RCC 7860 (cell line): ENCODE measurements around the gene UNC5C.

Experiments
- DNase-seq: peaks from one replicate; pipeline ENCODE4 v3.0.0-alpha.2; 2015; ENCODE audit warnings: low spot score
- FAIRE-seq: peaks from 2 replicates; lab custom pipeline; 2012; peaks lifted over from hg19 to GRCh38; lab: Jason Lieb, UNC

Gene UNC5C

DNA sequence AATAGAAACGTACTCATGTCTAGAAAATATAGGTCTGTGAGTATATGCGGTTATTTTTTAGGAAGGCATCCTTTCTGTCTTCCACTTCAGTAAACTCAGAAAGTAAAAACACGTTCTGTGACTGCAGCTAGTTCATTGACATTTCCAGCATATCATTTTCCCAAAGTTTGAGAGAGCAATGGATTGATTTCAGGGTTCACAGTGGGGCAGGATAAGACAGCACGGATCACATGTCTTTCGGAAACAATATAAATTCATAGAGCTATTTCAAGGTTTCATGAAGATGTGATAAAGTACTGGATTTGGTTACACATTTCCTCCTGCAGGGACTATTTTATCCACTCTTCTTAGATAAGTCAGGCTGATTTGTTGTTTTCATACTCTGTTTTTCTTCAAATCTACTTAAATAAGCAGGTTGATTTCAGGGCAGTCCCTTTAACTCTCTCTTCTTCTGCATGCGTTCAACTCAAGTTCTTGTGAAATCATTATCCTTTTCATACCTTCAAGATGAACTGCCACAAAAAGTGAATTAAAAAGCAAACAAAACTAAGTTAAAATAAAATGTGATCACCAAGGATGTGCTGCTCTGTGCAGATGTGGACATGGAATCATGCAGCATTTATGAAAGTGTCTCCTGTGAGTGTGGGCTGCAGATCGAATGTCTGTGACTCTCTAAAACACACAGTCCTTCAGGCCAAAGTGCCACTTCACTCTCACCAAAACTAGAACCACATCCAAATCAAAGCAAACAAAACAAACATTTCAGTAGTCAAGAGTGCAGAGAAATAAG, 187.7 kb downstream of the UNC5C start:
- DNase-seq (no peak), FAIRE-seq (no peak)

DNA sequence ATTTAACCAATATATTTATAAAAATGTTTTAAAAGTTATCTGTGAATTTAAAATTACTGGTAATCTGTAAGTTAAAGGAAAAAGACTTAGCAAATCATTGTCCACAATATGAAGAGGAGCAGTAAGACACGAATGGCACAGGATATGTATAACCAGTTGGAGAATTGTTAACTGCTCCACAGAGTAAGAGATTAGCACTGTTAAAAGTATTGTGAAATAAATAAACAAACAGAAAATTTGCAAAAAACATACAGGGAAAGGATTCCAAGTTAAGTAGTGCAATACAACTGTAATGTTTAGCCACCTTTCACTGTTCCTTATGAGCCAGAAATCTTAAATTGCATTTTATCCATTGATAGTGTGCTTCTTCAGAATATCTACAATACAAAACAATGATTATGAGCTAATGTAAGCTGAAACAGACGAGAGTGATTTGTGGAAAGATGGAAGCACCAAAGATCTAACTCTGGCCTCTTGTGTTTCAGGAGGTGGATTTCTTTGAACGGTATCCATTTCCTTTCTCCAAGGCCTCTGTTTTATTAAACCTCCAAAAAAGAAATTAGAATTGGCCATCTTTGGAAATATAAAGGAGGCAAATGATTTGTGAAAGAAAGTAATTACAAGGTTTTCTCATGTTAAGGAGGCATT, 188.4 kb downstream of the UNC5C start:
- FAIRE-seq (no peak), DNase-seq (no peak)

DNA sequence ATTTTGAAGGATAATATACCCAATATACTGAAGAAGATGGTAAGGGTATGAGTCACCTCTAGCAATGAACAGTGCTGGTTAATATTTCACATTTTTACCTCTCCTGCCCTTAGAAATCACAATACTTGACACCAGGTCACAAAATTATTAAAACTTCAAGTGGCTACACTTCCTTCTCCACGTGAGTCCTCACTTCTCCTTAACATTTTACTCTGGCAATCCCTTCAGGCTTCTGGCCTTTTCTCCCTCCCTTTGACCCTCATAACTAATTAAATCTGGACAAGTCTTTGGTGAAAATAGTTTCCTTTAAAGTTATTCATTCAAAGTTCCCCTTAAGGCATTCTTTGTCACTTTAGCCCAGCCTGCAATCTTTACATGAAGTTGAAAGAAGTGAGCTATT, 190.4 kb downstream of the UNC5C start:
- peak; percentile 90 for FAIRE-seq
- DNase-seq: peak; percentile 28

DNA sequence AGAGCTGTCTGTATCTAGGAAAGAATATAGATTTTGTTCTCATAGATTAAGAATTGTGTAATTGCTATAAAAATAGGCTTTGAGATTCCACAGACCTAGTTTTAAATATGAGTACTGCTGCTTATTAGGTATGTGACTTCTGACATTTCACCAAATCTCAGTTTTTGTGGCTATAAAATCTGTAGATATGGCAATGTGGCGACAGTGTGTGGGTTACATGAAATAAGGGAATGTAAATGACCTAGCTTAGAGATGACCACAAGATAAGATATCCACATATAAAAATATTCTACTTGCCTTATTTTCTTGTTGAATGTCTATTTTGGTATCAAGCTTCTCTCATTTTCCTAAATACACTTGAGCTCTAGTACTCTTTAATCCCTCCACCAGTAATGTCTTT, 193.8 kb downstream of the UNC5C start:
- no peak for DNase-seq
- no peak for FAIRE-seq

DNA sequence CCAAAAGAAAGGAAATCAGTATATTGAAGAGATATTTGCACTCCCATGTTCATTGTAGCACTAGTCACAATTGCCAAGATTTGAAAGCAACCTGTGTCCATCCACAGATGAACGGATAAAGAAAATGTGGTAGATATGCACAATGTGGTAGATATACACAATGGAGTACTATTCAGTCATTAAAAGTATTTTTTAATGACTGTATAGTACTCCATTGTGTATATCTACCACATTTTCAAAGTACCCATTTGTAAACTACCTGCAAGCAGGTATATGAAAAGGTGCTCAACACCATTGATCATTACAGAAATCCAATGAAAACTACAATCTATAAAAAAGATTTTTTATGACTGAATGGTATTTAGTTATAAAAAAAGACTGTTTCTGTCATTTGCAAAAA, 200.4 kb downstream of the UNC5C start:
- FAIRE-seq (no peak), DNase-seq (no peak)

DNA sequence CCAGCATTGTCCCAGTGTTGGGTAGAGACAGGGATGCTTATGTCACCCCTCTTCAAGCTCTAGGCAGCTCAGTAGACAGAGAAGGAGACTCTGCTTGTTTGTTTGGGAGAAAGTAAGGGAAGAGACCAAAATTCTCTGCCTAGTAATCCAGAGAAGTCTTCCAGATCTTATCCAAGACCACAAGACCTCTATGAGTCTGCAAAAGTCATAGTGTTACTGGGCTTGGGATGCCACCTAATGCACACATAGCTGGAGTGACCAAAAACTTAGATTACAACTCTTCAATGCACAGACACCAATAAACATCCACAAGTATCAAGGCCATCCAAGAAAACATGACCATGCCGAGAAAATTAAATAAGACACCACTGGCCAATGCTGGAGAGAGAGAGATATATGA, 205.5 kb downstream of the UNC5C start:
- FAIRE-seq (no peak), DNase-seq (no peak)

DNA sequence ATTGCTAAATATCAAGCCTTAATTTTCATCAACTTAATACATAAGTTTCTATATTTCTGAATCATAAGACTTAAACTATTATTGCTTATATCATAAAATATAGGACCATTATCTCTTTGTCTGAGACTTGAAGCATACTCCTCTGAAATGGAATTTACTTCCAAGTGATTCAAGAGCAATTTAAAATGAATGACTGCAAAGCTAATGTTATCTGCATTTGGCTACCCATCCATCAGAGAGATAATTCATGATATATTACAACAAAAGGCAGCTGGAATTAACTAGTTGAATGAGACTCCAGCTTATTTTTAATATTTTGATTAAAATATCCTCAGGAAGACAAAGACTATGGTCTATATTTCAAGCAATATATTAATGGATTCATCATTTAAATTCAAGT, 208.6 kb downstream of the UNC5C start:
- no peak for FAIRE-seq
- no peak for DNase-seq

DNA sequence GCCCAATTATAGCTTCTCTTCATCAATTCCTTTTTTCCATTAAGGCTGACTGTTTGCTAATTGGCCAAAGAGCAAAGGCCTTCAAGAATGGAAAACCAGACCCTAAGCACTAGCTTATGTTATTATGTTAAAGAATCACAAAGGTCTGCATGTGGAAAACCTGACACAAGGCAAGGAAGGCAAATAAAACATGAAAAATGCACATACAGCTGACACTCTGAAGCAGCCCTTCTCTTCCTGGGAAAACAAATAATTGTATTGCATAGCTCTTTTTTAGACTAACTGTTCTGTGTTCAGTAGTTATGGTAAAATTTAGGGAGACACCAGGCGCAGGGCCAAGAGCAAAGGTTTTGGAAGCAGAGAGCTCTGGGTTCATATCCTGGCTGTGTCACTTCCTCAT, 223.1 kb downstream of the UNC5C start:
- FAIRE-seq: no peak
- DNase-seq: no peak

DNA sequence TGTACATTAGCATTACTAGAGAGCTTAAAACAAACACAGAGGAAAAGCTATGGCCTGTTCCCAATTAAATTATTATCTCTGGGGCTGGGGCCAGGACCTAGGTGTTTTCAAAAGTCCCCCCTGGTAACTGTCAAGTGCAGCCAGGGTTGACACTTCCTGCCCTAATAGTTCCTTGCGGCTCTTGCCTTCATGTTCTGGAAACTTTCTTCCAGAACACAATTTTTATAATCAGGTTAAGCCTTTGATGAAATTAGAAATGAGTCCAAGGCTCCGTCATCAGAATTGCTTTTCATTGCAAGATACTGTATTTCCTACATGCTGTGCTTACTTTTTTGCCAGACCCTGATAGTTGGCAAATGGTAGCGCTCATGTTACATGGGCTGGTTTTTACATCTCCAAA, 229.6 kb downstream of the UNC5C start:
- FAIRE-seq (no peak), DNase-seq (no peak)

DNA sequence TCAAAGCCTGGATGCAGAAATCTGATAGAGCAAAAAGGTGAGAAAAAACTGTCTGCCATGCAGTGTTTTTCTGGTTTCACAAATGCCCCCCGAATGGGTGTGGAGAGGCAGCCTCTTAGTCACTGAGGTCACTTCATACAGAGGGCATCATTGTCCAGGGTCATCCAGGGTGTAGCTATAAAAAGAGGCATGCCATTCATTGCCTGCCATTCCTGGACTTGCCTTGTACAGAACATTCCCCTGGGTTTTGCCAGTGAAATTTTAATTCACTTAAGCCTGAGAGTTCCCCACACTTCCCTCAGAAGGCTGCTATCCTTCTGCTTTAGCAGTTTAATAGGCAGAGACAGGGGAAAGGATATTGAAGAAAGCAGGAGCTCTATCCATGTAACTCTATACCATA, 230.3 kb downstream of the UNC5C start:
- FAIRE-seq: no peak
- DNase-seq: no peak

DNA sequence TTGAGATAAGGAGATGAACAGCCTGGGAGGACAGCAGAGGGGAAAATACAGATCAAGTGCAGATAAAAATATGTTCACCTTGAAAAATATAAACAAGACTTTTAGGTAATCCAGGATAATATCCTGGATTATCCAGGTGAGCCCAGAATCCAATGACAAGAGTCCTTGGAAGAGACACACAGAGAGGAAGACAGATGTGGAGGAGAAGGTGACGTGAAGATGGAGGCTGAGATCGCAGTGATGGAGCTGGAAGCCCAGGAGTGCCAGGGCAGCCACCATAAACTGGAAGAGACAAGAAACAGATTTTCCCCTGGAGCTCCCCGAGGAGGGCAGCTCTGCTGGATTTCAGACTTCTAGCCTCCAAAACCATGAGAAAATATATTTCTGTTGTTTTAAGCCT, 230.7 kb downstream of the UNC5C start:
- no peak for FAIRE-seq
- DNase-seq: no peak

DNA sequence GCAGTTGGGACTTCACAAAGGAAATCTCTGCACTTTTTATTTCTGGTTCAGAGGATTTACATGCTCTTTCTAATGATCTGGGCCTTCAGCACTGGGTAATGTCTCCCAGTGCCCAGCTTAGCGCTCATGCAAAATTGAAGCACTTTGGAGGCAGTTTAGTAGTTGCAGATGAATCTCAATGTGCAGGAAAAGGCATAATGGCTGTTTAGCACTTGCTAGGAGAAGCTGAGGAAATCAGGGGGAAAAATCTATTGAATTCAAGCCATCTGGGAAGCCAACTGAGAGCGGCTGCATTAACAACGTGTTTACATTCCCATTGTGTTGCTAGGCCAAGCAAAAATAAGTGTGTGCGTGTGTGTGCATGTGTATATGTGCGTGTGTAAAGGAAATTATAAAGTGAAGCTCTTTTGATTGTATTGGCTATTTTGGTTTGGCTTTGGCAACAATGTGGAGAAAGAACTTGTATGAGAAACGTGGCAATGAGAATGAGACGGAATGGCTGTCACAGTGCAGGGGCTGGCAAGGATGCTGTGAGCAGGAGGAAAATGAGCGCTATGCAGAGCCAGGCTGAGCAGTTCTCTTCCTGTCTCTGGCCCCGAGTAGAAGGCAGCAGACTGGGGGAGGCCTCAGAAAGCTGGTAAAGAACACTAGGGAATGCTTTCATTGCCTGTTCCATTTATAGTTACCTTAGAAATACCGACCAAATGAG, 231.5 kb downstream of the UNC5C start:
- DNase-seq: no peak
- no peak for FAIRE-seq

DNA sequence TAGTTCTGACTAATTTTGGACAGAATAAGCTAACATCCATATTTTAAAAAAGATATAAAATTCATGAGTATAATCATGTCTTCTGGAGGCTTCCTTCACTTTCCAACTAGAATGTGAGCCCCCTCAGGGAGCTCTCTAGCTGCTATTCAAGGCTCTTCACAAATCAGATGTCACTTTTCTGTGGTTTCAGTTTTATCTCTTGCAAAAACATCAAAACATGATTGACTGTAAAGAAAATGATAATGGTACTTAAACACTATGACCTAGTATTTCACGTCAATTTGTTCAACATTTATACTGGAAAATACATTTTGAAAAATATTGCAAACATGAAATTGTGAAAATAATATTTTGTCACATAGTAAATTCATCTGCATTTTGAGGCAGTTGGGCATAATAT, 234.2 kb downstream of the UNC5C start:
- DNase-seq (no peak), FAIRE-seq (no peak)

DNA sequence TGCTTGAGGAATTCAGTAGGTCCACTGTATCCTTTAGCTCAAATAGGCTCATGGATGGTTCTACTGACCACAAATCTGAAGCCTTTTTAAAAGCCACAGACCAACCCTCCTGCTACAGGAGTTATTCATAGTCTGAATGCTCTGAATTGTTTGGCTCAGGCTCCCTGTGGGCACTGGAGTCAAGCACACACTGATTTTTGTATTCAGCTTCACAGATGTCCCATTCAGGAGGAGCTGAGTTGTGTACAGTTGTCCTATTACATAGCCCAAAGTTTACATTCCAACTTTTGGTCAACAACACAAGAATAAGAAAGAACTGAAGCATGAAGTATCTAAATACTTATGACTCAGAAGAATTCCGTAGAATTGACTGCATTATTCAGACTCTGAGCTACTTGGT, 243.9 kb downstream of the UNC5C start:
- FAIRE-seq (no peak), DNase-seq (peak; percentile 17)

DNA sequence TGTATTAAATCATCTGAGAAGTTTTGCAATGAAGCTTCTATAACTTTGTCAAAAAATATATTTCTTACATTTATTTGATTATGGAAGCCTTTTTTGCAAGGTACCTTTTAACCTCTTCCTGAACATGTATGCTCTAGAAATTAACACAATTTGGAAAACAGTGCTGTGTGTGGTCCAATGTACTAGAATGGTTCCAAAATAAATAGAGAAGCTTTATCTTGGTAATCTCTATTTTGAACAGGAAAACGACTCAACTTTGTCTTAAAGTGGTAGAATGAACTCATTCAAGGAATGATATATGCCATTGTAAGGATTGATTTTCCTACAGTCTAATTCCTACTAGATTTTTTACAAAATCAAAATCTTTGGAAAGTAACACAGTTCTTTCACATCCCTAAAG, 248.5 kb downstream of the UNC5C start:
- no peak for DNase-seq
- no peak for FAIRE-seq

DNA sequence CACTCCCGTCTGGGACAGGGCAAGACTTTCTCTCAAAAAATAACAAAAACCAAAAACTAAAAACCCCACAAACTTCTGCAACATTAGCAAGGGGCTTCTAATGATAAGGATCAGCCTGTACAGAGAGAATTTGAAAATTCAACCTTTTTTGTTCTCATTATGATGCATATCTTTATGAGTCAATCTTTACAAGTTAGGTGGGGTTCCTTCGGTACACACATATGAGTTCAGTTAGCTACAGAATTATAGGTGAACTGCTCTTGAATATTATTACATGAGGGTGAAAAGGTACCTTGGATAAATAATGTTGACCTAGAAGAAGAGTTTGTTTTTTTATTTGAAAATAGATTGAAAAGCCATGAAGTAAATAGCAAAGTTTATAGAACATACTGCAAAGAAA, 252.7 kb downstream of the UNC5C start:
- FAIRE-seq (no peak), DNase-seq (no peak)

DNA sequence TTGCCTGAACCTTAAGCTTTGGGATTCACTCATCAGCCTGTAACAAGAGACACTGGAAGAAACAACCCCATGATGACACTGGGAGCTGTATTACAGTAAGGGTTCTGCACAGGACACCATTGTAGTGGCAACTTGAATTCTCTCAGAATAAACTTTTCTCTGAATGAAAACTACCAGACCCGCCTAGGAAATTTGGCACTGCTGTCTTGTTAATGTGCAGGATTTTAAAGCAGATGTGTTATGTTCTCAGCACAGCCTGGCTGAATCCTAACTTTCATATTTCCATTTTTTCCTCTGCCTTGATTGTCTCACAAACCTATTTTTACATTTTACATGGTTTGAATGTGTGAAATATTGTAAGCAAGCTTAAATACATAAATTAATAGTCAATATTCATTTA, 253.6 kb downstream of the UNC5C start:
- no peak for FAIRE-seq
- DNase-seq: no peak

DNA sequence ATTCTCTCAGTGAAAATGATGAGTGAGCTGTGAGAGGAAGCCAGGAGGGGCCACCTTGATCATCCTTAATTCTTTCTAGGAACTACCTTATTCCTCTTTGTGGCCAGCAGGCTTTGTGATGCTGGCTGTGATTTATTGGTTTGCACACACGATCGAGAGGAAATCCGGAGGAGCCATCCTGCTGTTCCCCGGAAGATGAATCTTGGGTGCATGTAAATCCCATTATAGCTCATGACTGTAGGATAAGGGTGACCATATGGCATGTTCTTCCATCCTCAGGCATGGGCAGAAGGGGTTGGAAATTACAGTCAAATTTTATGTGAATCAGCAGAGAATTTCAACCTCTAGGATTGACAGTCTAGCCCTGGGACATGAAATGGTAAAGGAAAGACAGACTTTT, 254.5 kb downstream of the UNC5C start:
- DNase-seq (no peak), FAIRE-seq (no peak)

DNA sequence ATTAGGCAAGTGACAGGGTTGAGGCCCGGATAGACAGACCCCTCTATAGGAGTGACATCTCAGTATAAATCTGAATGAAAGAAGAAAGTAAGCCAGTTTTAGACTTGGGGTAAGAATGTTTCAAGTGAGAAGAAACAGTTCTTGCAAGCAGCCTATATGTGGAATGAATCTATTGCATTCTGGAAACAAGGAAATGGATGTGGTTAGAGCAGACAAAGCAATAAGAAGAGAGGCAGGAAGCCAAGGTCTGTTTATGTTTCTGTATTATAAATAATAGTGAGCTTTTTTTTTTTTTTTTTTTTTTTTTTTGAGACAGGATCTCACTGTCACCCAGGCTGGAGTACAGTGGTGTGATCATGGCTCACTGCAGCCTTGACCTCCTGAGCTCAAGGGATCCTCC, 255.8 kb downstream of the UNC5C start:
- DNase-seq (no peak), FAIRE-seq (no peak)

DNA sequence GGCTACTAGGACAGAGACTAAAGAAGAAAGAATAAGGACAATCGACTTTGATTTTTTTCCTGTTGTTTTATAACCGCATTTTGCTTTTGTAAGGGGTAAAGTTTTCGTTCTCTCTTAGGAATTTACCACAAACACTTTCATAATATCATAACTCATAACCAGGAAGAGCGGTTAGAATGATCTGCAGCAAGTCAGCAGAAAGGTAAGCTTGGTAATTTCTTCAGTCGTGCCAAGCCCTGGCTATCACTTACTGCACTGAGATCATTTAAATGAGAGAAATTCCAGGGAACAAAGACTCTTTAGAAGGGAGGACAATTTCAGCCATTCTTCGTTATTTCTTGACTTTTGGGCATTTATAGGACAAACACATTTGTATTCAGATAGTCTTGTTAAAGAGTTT, 258.1 kb downstream of the UNC5C start:
- DNase-seq (no peak), FAIRE-seq (no peak)

DNA sequence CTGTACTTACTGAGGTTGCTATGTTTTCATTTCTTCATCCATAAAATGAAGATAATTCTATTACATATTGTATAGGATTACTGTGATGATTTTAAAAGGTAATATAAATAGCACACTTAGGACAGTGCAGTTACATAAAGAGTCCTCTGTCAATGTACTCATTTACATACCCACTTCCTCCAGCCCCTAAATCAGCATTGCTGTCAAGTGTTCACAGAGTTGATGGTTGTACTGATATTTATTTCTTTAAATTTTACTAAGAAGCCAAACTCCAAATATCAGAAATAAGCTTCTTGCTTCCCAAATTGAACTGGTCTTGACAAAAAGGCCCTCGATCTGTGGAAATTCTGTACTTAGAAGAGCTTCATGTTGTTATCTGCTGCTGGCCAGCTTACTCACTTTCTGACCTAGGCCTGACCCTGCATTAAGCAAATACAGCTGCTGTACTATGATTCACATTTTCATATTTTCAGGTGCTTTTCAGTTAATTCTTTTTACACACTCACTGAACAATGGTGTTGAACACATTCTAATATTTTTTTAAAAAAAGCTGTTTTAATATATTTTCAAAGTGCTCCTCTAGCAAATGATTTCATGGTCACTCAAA, 259.6 kb downstream of the UNC5C start:
- peak; percentile 5 for DNase-seq
- no peak for FAIRE-seq

DNA sequence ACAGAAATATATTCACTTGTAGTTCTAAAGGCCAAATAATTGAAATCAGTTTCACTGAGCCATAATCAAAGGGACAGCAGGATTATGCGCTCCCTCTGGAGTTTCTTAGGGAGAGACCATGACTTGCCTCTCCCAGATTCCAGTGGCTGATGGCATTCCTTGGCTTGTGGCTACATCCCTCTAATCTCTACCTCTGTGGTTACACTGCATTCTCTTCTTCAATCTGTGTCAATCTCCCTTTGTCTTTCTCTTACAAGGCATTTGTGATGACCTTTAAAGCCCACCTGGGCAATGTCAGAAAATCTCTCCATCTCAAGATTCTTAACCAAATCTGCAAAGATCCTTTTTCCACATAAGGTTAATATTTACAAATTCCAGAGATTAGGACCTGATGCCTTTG, 260.2 kb downstream of the UNC5C start:
- no peak for DNase-seq
- no peak for FAIRE-seq
